ENCODE results near the gene HIGD2A. TPM values are rescaled to one million over a fixed set of nuclear protein-coding genes. Genes with fewer than 3 reads are reported as not detected.
A peak's percentile ranks its signal among the peaks of the same experiment; 100 is the strongest.

HIGD2A gene
- total and polyA plus RNA-seq, 2 of the 13 experiments (the other 11 are each of a cell fraction or from before 2014, with no cell fraction given): 89.2 to 146 TPM

- TF ChIP-seq ZSCAN22 (CRISPR knock-in tag; IDR thresholded peaks at IDR 0.05): no peak
- TF ChIP-seq DPF2 (CRISPR knock-in tag; IDR thresholded peaks at IDR 0.05; ENCODE audit: borderline replicate concordance, low read depth): no peak
- peak; percentile 91 for TF ChIP-seq ZNF280B (CRISPR knock-in tag; IDR thresholded peaks at IDR 0.05; ENCODE audit: borderline replicate concordance)
- TF ChIP-seq NFKB2 (CRISPR knock-in tag; IDR thresholded peaks at IDR 0.05; ENCODE audit: borderline replicate concordance): peak; percentile 73
- TF ChIP-seq HDAC2 (CRISPR knock-in tag; IDR thresholded peaks at IDR 0.05): peak; percentile 34; the same call in 1 of the 2 replicates
- TF ChIP-seq, protein P1, sequence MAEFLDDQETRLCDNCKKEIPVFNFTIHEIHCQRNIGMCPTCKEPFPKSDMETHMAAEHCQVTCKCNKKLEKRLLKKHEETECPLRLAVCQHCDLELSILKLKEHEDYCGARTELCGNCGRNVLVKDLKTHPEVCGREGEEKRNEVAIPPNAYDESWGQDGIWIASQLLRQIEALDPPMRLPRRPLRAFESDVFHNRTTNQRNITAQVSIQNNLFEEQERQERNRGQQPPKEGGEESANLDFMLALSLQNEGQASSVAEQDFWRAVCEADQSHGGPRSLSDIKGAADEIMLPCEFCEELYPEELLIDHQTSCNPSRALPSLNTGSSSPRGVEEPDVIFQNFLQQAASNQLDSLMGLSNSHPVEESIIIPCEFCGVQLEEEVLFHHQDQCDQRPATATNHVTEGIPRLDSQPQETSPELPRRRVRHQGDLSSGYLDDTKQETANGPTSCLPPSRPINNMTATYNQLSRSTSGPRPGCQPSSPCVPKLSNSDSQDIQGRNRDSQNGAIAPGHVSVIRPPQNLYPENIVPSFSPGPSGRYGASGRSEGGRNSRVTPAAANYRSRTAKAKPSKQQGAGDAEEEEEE (CRISPR knock-in tag; IDR thresholded peaks at IDR 0.05; ENCODE audit: borderline replicate concordance): no peak; the same call in 1 of the 2 replicates
- peak; percentile 36; the same call in 1 of the 2 replicates for TF ChIP-seq AKAP8 (CRISPR knock-in tag; IDR thresholded peaks at IDR 0.05)
- peak; percentile 79; the same call in 1 of the 2 replicates for TF ChIP-seq FOXC1 (CRISPR knock-in tag; IDR thresholded peaks at IDR 0.05; ENCODE audit: borderline replicate concordance)
- no peak; the same call in 1 of the 2 replicates for TF ChIP-seq CENPT (CRISPR knock-in tag; IDR thresholded peaks at IDR 0.05; ENCODE audit: low read depth)
- peak; percentile 83 for TF ChIP-seq ZNF556 (CRISPR knock-in tag; IDR thresholded peaks at IDR 0.05; ENCODE audit: borderline replicate concordance)
- no peak; the same call in 1 of the 2 replicates for TF ChIP-seq HMG20B (CRISPR knock-in tag; conservative IDR thresholded peaks at IDR 0.05)
- peak; percentile 63; the same call in 1 of the 2 replicates for TF ChIP-seq ZSCAN9 (CRISPR knock-in tag; IDR thresholded peaks at IDR 0.05; ENCODE audit: borderline replicate concordance)
- no peak for TF ChIP-seq ZNF333 (CRISPR knock-in tag; IDR thresholded peaks at IDR 0.05; ENCODE audit: borderline replicate concordance)
- no peak for TF ChIP-seq TCF12 (IDR thresholded peaks at IDR 0.05)
- no peak for TF ChIP-seq TCF12 (CRISPR knock-in tag; IDR thresholded peaks at IDR 0.05)
- TF ChIP-seq ZNF205 (CRISPR knock-in tag; IDR thresholded peaks at IDR 0.05): no peak; the same call in none of the 2 replicates
- peak; percentile 68; the same call in 1 of the 2 replicates for TF ChIP-seq NR2F6 (IDR thresholded peaks at IDR 0.05)
- TF ChIP-seq NR2F6 (CRISPR knock-in tag; IDR thresholded peaks at IDR 0.05): peak; percentile 72; the same call in 1 of the 2 replicates
- TF ChIP-seq ZBTB44 (CRISPR knock-in tag; IDR thresholded peaks at IDR 0.05): 0 out of 2 replicates have a peak, but pooled peaks have one; percentile 38
- no peak for TF ChIP-seq USF2 (IDR thresholded peaks at IDR 0.05; ENCODE audit: low read depth, low read length)
- TF ChIP-seq USF2 (CRISPR knock-in tag; IDR thresholded peaks at IDR 0.05; ENCODE audit: borderline replicate concordance): peak; percentile 60; the same call in 1 of the 2 replicates
- no peak for TF ChIP-seq ZNF577 (CRISPR knock-in tag; IDR thresholded peaks at IDR 0.05; ENCODE audit: borderline replicate concordance, low read depth)
- peak; percentile 64; the same call in 1 of the 2 replicates for TF ChIP-seq KDM4B (CRISPR knock-in tag; IDR thresholded peaks at IDR 0.05)
Observed at GRCh38 chr5:176388444-176389134, at the start of gene HIGD2A, which contains the start of gene NOP16 (continued).

Data from HepG2 (cell line).